HG03095 (cell line): ENCODE measurements around the gene MZB1.
"Not testable (repeated sequence)": the region's sequence is repeated elsewhere in the genome, so short reads cannot be mapped to it uniquely, and the experiment has no call there.

Experiments
- ATAC-seq: cut with Tn5 transposase; IDR thresholded peaks from one replicate; pipeline ENCODE4 v1.9.1; 2021; ENCODE audit warnings: moderate library complexity; ENCODE audit not compliant: unreplicated experiment

Gene MZB1

DNA sequence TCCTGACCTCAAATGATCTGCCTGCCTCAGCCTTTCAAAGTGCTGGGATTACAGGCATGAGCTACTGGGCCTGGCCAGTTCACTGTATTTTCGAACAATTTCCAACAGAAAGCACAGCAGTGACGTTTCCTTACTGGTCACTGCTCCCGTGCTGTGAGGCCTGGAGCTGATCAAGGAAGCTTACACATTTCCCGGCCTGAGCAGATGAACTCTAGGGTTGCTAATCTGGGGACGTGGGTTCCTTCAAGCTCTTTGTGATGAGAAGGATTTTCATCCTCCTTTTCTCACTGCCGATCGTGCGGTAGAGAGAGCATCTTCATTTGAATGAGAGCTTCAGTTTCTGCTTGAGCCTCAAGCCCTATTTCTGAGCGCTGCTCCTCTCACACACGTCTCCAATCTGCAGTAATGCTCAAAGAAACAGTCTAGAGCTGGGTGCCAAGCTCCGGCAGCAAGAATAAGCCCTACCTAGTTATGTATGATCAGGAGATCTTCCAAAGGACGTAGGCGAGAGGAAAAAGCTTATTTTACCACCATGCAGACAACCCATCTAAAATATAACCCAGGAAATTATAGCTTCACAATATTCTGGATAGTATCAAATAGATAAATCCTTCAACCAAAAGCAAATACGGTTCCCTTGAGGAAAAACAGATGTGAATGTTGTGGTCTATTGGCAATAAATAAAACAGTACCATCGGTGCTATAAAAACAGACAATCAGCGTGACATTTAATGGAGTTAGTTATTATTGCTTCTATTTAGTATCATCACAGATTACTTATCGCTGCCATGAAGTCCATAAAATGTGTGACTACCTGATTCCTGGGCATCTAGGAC lies 21.5 kb upstream of the MZB1 start:
- no peak for ATAC-seq

DNA sequence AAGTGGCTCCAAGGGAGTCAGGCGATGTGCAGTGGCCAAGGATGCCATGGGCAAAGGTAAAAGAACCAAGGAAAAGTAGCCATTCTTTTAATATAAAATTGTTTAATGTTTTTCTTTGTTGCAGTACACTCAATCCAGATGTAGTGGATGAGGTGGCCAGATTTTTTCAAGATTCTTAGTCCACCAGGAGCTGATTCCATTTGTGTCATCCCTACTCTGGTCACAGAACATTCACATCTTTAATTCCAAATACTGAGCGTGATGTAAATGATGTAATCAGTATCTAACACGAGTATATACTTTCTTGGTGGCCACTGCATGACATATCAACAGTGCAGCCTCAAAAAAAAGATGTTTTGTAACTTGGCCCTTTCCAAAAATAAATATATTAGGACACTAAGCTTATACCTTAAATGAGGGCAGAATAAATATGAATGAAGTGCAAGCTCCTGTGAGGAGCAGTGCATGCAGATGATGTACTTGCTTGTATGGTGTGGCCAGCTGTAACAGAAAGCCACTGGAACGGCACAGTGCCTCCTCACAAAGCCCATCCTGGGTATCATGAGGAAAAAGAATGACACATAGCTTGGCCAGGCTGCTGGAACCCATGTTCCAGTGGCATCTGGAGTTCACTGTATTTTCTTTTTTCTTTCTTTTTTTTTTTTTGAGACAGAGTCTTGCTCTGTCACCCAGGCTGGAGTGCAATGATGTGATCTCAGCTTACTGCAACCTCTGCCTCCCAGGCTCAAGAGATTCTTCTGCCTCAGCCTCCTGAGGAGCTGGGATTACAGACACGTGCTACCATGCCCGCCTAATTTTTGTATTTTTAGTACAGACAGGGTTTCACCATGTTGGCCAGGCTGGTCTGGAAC lies 20.6 kb upstream of the MZB1 start:
- ATAC-seq: no peak

DNA sequence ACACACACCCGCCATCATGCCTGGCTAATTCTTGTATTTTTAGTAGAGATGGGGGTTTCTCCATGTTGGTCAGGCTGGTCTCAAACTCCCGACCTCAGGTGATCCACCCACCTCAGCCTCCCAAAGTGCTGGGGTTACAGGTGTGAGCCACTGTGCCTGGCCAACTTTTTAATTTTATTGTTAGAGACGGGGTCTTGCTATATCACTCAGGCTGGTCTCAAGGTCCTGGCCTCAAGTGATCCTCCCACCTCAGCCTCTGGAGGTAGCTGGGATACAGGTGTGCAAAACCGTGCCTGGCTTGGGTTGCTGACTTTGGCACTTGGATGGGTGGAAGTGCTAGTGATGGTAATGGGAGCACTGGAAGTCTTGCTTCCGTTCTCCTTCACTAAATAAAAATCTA lies 19.4 kb upstream of the MZB1 start:
- ATAC-seq: not testable (repeated sequence)

DNA sequence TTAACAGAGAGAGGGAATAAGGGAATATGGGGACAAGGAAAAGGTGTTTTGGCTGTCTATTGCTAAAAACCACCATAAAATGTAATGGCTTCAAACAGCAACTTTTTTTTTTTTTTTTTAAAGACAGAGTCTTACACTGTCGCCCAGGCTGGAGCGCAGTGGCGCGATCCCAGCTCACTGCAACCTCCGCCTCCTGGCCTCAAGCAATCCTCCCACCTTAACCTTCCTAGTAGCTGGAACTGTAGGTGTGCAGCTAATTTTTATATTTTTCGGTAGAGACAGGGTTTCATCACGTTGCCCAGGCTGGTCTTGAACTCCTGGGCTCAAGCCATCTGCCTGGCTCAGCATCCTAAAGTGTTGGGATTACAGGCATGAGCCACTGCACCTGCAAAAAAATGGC lies 18.5 kb upstream of the MZB1 start:
- ATAC-seq: no peak

DNA sequence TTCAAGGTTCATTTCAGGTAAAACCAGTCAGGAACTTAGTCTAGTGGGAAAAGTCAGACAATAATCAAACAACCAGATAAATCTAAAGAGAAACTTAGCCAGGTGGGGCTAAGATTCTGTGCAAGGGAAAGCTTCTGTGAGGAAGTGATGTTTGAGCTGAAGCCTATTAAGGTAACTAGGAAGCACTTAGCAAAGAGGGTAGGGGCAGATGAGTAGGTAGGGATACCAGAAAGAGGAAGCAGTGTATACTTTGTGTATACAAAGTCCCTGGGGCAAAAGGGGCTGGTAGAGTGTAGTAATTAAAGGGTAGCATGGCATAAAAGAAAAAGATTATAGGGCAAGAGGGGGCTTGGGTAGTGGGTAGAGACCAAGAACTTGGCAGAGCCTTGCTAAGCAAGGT lies 17.8 kb upstream of the MZB1 start:
- no peak for ATAC-seq

DNA sequence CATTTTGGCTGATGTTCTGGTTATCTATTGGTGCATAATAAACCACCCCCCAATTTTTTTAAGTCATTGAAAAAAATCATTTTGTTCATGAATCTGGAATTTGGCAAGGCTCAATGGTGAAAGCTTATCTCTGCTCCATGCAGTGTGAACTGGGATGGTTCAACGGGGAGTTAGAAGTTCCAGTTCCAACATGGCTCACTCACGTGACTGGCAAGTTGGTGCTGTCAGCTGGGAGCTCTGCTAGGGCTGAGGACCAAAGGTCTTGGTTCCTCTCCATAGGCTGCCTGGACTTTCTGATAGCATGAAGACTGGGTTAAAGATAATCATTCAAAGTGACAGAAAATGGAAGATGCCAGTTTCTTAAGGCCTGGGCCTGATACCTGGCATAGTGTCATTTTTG lies 17.2 kb upstream of the MZB1 start:
- ATAC-seq: no peak

DNA sequence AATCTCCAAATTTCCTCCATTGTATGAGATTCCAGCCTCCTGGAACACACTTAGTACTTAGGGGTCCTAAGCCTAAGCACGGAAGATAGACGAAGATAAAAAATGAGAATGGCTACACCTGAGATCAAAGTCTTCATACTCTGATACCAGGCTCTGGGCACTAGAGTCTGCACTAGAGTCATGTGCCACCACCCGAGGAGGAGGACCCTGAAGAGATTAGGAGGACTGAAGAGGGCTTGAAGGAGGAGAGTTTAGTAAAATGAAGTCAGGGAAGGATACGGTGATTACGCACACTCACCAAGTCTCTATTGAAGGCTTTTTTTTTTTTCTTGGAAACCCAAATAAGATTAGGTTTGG lies 14.7 kb upstream of the MZB1 start:
- ATAC-seq: no peak

DNA sequence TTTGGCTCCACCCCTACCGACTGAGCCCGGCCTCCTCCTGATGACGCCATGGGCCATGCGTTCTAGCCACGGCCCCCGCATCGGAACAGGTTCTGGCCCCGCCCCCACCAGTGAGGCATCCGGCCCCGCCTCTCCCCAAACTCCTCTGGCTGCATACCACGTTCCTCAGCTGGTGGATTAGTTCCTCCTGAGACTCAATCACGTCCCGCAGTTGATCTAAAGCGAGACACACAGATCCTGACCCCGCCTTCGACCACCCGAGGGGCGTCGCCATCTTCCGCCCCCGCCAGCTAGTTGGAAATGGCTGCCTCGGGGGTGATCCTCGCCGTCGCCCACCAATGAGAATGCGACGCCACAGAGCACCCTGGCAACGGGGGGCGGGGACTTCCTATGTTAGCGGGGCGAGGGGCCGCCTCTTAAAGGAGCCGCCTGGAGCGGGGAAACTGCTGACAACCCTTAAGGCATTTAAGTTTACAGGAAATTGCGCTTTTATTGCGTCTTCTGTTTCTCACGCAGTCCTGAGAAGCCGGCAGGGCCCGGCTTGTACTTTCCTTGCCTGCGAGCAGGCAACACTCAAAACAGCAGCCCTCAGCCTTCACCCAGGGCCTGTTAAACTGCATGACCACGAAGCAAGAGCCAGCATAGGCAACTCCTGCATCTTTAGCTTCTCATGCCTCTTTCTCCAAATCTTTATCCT lies 14.2 kb upstream of the MZB1 start, which contains the start of gene SPATA24:
TSS of gene SPATA24 (minus strand) at position 303 of the 697 bp plus-strand sequence. CDS start at position 274, 29 bp downstream.
- ATAC-seq: peak; percentile 76

DNA sequence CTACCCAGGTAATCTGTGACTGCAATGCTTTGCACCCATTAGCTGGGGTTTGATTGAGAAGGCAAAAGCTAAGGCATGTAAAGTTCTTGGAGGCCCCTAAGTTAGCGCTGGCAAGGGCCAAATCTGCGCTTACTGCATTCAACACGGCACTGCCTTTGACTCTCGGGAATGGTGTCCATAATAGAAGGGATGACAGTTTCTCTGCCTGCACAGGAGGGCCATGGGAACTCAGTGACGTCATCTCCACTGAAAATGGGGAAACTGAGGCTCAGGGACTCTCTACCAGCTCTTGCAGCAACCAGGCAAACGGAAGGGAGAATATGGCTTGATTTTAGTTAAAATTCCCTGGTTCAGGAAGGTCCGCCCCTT lies 13.7 kb upstream of the MZB1 start:
- no peak for ATAC-seq

DNA sequence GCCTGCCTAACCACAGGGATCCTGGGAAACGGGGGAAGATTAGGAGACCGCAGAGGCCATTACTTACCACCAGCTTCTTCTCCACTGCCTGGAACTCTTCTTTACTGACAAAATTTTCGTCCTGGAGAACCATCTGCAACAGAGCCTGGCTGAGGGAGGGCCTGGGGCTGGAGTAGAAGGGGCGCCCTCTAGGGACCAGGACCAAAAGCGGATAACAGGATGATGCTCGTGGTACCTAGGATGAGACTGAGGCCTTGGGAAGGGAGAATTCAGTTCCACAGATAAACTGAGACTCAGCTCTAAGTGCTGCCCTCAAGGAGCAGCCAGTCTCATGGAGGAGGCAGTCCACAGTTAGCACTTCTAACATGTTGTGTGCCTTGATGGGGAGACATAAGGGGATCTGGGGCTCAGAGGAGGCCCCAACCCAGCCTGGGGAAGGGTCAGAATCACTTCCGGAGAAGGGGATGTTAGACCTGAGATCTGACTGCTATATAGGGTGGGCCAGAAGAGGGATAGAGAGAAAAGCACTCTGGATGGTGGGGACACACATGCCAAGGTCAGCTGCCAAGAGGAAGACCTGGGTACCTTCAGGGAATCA lies 12.9 kb upstream of the MZB1 start:
- no peak for ATAC-seq

DNA sequence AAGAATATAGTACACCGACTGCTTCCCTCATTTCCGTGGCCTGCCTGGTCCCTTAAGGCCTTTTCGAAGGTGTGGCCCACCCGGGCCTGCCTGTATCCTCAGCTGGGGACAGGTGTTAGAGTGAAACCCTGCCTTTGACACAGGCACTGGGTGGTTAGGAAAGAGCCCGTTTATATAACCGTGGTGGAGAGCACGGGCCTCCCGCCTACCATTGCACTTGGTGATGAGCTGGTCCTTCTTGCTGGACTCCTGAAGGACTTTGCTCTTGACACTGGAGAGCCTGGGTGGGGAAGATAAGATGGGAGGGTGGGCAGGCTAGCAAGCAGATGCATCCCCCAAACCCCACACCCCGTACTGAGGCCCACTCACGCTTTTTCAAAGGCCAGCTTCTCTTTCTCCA lies 11.8 kb upstream of the MZB1 start:
- no peak for ATAC-seq

DNA sequence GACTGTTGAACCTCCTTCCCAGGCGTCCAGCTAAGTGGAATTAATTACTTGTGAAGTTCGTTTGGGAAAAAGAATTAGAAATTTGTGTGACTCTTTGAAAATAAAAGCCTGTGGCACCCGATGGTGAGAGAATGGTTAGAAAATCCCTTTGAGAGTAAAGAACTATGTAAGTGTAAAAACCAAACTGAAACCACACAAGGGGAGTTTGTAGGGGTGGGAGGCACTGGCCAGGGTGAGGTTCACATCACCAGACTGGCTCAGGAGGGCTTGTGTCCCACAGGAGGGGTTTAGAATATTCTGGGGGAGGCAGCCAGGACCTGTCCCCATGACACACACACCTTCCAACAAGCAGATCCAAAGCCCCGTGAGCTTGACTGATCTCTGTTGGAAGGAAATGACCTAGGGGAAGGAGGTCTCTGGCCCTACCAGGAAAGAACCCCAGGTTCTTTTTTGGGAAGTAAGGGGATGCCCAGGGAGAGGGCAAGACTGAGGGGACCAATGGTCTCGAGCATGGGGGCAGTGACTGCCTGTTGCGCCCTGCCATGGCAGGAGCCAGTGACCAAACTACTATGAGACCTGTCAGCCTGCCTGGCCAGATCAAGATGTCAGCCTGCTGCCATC lies 9.9 kb upstream of the MZB1 start:
- no peak for ATAC-seq

DNA sequence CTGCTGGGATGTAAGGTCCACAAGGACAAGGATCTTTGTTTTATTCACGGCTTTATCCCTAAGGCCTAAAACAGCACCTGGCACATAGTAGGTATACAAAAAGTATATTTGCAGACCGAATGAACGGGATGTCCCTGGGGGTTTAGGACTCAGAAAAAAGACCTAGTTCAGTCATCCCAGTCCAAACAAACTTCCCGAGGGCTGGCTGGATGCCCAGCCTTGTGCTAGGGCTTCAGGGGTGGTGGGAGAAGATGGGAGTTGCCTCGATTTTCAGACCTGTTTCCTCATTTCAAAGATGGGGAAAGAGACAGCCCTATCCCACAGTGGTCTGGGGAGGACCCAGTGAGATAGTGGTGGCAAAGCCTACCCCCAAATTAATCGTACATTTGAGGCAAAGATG lies 8.2 kb upstream of the MZB1 start:
- no peak for ATAC-seq

DNA sequence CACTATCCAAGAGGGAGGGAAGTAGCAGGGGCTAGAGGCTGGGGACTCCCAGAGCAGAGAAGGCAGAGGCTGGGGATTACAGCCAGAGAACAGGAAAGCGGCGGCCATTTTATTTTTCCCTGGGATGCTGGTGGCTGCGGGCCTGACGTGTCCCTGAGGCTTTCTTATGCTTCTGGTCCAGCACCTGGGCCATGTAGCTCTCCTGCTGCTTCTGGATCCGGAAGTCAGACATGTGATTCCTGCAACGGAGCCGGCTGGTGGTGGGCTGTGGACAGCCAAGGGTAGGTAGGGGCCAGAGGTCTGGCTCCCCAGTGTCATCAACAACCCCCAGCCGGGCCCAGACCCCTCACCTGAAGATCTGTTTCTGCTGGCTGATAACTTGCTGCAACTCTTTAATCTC lies 7.0 kb upstream of the MZB1 start:
- ATAC-seq: no peak

DNA sequence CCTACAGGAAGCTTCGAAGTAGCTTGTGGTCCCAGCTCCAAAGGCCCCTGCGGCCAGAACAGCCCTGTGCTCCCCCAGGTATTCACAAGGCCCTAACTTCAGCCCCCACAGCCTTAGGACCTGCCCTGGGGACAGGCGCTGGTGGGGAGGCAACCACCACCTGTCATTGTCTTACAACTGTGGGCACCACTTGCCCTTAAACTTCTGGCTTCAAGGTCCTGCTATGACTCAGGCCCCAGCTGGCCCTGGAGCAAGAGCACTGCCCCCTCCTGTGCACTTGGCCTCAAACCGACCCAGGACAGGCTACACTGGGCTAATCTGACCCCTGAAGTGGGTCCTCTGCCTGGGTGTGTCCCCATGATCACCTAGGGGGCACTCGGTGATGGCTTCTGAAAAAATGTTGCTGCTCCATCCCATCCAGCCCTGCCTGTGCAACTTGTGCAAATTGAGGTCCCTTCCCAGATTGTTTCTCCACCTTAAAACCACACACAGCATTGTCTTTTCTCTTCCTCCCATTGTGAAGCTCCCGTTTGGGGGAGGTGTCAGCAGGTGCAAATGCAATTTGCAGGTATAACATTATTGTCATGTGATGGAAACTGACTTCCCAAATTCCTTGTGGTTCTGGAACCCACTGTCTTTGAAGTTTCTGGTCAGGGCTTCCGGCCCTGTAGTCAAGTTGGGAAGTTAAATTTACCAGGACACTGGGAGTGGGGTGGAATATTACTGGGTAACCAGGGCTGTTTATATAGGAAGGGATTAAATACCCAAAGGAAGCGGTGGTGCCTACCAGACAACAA lies 6.3 kb upstream of the MZB1 start:
- no peak for ATAC-seq

DNA sequence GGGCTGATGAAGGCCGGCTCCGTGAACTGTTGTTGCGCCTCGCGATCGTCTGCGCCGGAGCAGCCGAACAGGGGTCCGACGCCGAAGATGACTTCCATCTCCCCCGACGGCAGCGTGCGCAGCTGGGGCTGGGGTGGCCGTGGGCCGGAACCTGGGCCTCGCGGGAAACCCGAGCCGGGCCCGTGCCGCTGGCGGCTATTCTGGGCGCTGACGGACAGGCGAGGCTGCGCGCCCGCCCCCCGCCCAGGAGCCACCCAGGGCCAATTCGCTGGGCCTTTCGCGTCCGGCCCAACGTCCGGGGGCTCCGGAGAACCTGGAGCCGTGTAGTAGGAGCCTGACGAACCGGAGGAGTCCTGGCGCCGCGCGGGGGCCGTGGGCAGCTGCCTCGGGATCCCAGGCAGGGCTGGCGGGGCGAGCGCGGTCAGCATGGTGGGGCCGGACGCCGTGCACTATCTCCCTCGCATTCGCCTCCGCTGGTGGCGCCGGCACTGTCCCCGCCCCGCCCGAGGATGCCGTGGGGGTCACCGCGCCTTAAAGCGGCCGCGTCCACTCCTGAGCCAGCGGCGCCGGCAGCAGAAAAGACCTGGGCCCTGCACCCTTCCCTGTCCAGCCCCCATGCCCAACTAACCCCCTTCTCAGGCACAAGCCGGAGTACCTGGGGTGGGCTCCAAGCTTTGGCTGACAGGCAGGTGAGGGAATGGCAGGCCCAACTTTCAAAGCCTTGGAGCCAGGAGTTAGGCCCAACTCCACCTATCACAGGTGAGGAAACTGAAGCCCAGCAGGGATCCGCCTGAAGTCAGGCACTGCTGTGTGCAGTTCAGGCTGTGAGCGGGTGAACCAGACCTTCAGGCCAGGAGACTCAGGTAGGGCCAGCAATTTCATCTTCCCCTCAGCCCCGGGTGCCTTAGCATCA lies 5.2 kb upstream of the MZB1 start, which contains the start of gene PROB1:
TSS of gene PROB1 (minus strand) at position 451 of the 913 bp plus-strand sequence. CDS start at position 428, 23 bp downstream.
- no peak for ATAC-seq

DNA sequence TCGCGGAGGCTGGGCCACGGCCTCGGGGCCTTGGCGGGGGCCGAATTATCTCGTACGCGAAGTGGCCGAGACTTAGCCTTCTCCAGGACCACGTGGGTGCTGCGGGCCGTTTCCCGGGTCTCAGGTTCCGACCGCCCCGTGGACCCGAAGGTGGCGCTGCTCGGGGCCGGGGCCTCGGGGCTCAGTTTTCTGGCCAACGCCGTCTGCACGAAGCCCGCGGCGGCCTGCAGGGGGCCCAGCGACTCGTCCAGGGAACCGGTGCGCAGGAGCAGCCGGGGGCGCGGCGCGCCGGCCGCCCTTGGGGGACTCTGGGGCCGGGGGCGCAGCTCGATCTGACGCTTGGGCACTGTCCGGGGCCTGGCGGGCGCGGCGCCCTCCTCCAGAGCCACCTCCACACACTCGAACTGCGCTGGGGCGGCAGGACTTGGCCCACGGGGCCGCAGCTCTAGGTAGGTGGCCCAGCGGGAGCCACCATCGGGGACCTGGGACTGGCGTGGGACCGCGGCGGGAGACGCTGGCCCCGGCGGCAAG lies 4.5 kb upstream of the MZB1 start:
- no peak for ATAC-seq

DNA sequence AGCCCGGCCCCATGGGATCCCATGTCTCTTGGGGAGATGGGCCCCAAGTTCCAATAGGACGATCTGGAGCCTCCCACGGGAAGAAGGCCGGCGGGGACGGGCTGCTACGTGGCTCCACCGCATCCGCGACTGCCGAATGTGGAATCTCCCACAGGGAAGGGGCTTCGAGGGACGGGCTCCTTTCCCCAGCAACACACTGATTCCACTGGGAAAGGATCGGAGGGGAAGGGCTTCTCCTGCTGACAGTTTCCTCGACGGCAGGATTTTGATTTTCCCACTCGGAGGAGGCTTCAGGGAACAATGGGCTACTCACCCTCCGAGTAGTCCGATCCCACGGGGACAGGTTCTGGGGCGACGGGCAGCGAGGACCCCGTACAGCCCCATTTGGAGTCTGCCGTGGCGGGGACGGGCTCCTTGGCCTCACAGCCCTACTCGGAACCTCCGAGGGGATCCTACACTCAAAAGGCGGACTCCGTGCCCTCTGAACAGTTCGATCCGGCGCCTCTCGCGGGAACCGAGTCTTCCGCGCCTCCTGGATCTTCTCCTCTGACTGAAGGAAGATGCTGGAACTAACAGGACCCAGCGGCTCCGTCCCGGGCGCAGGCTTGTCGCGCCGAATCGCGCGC lies 3.9 kb upstream of the MZB1 start:
- ATAC-seq: no peak
